Stimulated activated CD8-positive, alpha-beta memory T cell treated with anti-CD3 and anti-CD28 coated beads, Interleukin-2, amount 100 ng/mL, for 48 hours (primary cell): ENCODE measurements around the gene DOK5.

Experiments used
- DNase-seq, 2 donors: peaks; one replicate each; pipeline ENCODE4 v3.0.0-alpha.2; 2020; ENCODE audit warnings: low read depth in 2 of 2

The DOK5 gene

GRCh38 chr20:54514028-54514607 lies 38.7 kb downstream of the DOK5 start:
- DNase-seq = no peak

- no peak for DNase-seq
Observed at GRCh38 chr20:54515793-54516628, 40.6 kb downstream of the DOK5 start.

- no peak for DNase-seq
Observed at GRCh38 chr20:54517241-54517975, 42.0 kb downstream of the DOK5 start.

DNA sequence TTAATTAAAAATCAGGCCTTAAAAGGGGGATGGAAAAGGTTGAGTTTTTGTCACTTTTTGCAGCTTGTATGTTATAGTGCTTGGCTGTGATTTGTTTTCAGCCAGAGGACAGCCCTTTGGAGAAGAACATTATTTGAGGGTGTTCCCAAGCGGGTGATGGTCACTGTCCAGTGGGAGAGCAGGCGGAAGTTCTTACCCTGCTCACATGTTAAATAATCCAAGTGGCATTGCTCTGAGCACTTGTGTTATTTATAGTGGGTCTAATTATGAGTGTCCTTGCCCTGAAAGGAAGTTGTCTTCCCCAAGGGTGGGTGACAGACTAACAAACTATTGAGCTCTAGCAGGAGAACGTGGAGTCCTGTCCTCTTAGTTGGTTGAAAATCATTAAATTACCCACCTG lies 49.5 kb downstream of the DOK5 start:
- DNase-seq = no peak

- no peak for DNase-seq
Observed at GRCh38 chr20:54525916-54526590, 50.7 kb downstream of the DOK5 start.

GRCh38 chr20:54526801-54527200 lies 51.4 kb downstream of the DOK5 start:
- no peak for DNase-seq

GRCh38 chr20:54532573-54532972 lies 57.2 kb downstream of the DOK5 start:
- no peak for DNase-seq

DNA sequence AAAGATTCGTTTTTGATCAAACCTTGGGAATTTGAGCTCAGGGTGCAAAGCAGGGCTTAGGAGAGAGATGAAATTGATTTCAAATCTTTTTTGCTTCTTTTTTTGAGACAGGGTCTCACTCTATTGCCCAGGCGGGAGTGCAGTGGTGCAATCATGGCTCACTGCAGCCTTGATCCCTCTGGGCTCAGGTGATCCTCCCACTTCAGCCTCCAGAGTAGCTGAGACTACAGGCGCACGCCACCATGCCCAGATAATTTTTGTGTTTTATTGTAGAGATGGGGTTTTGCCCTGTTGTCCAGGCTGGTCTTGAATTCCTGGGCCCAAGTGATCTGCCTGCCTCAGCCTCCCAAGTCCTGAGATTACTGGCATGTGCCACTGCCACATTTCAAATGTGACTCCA lies 58.7 kb downstream of the DOK5 start:
- DNase-seq = no peak

DNA sequence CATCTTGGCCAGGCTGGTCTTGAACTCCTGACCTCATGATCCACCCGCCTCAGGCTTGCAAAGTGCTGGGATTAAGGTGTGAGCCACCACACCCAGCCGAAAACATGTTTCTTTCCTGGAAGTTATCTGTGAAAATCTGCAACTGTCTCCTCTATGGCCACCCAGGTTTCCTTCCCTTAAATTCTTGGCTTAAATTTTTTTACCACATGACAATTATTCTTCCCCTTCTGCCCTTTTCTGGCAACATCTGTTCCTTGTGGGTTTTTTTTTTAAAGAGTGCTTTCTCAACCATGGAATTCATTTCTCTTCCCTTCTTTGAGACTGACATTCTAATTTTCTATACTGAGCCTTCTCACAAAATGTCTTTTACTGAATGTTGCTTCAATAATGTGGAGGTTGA lies 59.6 kb downstream of the DOK5 start:
- no peak for DNase-seq

GRCh38 chr20:54535746-54536145 lies 60.4 kb downstream of the DOK5 start:
- no peak for DNase-seq

DNA sequence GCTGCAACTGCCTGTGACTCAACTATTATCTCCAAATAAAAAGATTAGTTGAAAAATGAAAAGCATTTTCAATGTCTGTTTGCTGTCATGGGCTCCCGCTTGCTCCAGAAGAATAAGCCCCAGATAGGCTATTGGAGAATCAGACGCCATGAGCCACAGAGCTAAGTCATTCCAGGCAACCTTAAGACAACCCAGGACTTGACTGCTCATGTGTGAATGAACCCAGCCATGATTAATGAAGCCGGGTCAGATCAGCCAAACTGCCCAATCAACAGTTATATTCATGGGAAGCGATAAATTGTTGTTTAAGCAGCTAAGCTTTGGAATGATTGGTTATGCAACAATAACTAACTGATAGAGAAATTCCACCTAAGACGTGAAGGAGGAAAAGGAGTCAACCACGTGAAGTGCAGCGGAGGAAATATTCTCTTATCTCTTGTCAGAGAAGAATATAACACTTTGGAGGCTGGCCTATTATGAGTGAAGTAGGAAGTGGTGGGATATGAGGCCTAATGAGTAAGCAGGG lies 64.2 kb downstream of the DOK5 start:
- no peak for DNase-seq

- DNase-seq = no peak
Observed at GRCh38 chr20:54543369-54543768, 68.0 kb downstream of the DOK5 start.

- DNase-seq = no peak
Observed at GRCh38 chr20:54545676-54546358, 70.4 kb downstream of the DOK5 start.

DNA sequence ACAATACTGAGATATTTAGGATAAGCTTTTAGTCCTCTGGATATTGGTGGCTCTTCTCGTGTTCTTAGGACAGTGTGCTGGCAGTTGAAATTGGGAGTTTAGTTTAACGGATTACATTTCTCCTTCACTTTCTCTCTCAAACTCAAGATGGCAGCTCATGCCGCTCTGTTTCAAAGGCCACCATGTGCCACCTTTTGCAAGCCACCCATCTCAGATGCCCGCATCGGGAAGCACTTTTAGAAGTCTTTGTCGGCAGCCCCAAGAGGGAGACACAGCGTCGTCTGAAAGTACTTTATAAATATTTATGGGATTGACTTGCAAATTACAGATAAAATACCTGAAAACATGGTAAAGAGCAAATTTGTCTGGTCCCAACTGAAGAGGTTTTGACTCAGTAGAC lies 73.5 kb downstream of the DOK5 start:
- DNase-seq = no peak

GRCh38 chr20:54549658-54550326 lies 74.4 kb downstream of the DOK5 start:
- DNase-seq = no peak

- DNase-seq = no peak
Observed at GRCh38 chr20:54550776-54551396, 75.5 kb downstream of the DOK5 start.

DNA sequence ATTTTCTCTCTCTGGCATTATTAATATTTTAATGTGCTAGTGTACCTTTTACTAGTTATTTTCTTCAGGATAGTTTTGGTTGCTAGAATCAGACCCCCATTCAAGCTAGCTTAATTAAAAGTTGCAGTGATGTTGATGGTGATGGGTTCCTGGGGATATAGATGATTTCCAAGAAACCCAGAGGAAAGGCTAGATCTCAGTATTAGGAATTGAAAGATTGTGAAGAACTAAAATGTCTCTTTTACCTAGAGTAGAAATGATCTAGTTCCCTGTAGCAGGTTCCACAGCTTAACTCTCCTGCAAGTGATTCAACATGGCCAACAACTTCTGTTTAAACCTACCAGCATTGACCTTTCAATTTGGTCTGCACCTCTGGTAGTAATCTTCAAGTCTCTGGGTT lies 78.6 kb downstream of the DOK5 start:
- DNase-seq = no peak

DNA sequence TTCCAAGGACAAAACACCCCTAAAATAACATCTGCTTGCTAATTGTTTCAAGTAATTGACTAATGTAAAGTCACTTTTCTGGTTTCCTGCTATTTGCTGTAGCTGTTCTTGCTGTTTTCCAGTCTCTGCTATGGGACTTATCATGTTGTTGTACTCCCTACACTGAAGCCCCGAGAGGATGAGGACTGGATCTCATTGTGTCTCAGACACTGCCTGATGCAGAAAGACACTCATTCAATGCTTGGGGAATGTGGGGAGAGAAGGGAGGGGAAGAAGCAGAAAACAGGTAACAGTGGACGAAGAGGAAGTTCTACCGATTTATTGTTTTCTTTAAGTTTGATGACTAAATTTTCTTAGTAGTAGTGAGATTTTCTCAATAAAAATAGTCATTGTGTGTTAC lies 79.8 kb downstream of the DOK5 start:
- DNase-seq = no peak

DNA sequence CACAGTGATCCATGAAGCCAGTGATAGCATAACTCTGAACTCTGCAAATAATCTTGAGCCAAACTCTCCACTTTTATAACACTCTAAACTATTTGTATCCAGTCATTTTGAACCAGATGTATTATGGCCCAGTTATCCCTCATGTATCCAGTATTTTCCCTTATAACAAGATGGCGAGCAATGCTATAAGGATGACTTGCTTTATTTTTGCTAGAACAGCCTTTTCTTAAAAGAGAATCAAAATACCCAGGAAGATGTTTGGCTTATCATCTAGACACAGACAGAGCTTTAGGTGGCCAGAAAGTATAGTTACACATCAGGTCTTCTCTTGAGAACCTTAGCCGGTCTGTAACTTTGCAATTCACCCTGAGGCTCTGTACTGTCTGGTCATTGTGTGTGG lies 81.0 kb downstream of the DOK5 start:
- no peak for DNase-seq

GRCh38 chr20:54557806-54558590 lies 82.6 kb downstream of the DOK5 start:
- no peak for DNase-seq
